HG02885 (cell line): ENCODE results near the gene C2CD3.
"Not testable (repeated sequence)": the region's sequence is repeated elsewhere in the genome, so short reads cannot be mapped to it uniquely, and the experiment has no call there.

Experiments
- ATAC-seq: cut with Tn5 transposase; IDR thresholded peaks from one replicate; pipeline ENCODE4 v1.9.1; 2021; ENCODE audit warnings: mild to moderate bottlenecking; ENCODE audit not compliant: unreplicated experiment, poor library complexity

The C2CD3 gene

DNA sequence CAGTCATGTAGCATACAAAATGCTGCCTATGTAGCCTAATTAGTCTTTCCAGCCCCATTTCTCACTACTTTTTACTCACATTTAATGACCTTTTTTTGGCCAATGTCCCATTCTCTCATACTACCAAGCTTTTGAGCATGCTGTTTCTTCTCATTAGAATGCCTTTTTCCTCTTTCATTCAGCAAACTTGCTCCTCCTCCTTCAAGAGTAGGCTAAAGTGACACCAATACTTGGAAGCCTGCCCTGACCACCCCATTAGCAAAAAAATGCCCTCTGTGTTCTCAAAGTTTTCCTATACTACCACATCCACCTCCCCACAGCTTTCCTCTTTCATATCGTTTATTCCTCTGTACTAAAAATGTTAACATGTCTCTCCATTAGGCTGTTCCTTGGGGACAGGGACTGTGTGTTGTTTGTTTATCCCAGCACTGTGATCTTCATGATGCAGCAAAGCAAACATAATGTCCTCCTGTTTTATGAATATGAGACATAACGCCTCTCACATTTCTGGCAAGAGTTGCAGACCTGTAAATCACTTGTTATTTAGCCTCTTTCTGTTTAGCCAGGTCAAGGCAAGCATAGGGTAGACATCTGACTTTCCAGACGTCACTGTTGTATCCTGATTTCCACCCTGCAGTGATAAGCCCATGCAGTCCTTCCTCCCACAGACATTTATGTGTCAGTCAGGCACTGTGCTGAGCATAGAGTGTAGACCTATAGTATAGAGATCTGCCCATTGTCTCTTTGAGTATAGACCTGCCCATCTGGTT lies 99.9 kb downstream of the C2CD3 start:
- no peak for ATAC-seq

GRCh38 chr11:74069146-74070046 lies 101.4 kb downstream of the C2CD3 start:
- no peak for ATAC-seq

GRCh38 chr11:74066663-74067062 lies 104.1 kb downstream of the C2CD3 start:
- not testable (repeated sequence) for ATAC-seq

DNA sequence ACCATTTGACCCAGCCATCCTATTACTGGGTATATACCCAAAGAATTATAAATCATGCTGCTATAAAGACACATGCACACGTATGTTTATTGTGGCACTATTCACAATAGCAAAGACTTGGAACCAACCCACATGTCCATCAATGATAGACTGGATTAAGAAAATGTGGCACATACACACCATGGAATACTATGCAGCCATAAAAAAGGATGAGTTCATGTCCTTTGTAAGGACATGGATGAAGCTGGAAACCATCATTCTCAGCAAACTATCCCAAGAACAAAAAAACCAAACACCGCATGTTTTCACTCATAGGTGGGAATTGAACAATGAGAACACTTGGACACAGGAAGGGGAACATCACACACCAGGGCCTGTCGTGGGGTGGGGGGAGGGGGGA lies 105.3 kb downstream of the C2CD3 start:
- ATAC-seq = not testable (repeated sequence)

DNA sequence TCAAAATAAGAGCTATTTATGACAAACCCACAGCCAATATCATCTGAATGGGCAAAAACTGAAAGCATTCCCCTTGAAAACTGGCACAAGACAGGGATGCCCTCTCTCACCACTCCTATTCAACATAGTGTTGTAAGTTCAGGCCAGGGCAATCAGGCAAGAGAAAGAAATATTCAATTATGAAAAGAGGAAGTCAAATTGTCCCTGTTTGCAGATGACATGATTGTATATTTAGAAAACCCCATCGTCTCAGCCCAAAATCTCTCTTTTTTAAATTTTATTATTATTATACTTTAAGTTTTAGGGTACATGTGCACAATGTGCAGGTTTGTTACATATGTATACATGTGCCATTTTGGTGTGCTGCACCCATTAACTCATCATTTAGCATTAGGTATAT lies 107.2 kb downstream of the C2CD3 start:
- ATAC-seq = not testable (repeated sequence)

- ATAC-seq = not testable (repeated sequence)
Measured at GRCh38 chr11:74061599-74061998, 109.2 kb downstream of the C2CD3 start.

DNA sequence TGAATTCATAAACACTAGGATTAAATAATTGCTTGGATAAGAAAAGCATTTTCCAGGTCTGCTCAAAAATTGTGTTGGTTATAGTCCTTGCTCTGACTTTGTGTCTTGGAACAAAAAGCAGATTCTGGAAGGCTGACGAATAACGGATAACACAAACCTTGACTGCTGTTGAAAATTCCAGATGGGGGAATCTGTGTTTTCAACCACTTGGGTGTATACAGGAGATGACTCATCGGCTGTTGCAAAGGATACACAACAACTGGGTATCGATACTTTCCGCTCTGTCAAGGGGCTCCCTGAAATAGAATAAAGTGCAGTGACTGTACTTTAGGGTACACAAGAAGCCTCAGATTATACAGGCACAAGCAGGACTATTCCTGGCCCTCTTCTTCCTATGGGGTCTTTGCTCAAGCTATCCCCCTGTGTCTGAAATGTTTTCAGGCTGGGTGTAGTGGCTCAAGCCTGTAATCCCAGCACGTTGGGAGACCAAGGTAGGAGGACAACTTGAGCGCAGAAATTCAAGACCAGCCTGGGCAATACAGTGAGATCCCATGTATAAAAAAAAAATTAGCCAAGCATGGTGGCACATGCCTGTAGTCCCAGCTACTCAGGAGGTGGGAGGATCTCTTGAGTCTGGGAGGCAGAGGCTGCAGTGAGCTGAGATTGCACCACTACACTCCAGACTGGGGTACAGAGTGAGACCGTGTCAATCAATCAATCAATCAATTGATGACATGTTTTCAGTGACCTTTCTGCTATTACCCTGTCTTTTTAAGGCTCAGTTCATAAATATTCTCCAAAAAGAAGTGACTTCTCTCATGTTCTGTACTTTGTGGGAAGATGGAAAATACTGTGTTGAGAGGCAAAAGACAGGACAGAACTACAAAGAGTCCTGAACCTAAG lies 113.3 kb downstream of the C2CD3 start:
- ATAC-seq = no peak

GRCh38 chr11:74055938-74056337 lies 114.9 kb downstream of the C2CD3 start:
- ATAC-seq = no peak

DNA sequence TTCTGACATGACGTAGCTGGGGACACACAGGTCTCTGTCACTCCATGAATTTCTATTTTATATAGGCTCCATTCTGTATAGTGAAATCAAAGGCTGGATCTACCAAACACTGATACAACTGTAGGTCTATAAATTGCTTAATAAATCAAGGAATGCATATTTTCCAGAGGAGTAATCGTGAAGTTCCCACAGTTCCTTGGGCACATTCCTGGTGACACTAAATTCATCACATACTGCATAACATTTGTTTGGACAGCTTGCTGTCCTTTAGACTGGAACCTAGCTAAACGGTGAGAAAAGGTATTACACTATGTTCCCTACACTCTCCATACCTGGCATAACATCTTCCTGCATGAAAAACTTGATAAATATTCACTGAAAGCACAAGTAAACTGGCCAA lies 120.3 kb downstream of the C2CD3 start:
- ATAC-seq = no peak

DNA sequence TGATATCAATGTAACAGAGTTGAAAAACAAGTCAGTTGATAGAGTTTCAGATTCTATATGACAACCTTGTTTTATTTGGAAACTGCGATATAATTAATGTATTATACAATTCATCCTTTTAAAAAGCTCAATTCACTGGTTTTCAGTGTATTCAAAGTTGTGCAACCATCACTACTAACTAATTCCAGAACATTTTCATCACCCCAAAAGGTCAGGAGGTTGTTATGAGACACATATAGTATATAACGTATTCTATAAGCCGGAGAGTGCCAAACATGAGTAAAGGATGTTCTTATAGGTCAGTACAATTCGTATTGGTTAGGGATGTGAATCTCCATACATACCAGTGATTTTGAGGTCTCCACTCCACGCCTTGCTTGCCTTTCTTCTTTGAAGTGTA lies 121.8 kb downstream of the C2CD3 start:
- ATAC-seq = no peak

DNA sequence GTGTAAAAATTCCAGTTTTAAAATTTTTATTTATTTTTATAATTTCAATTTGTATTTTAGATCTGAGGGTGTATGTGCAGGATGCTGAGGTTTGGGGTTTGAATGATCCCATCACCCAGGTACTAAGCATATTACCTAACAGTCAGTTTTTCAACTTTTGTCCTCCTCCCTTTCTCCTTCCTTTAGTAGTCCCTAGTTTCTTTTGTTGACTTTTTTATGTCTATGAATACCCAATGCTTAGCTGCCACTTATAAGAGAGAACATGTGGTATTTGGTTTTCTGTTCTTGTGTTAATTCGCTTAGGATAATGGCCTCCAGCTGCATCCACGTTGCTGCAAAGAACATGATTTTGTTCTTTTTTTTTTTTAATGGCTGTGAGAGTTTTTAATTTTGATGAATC lies 126.3 kb downstream of the C2CD3 start:
- no peak for ATAC-seq

- ATAC-seq = no peak
Measured at GRCh38 chr11:74043450-74043849, 127.4 kb downstream of the C2CD3 start.

GRCh38 chr11:74037309-74037708 lies 133.5 kb downstream of the C2CD3 start:
- ATAC-seq = no peak

GRCh38 chr11:74035264-74035663 lies 135.5 kb downstream of the C2CD3 start:
- no peak for ATAC-seq

DNA sequence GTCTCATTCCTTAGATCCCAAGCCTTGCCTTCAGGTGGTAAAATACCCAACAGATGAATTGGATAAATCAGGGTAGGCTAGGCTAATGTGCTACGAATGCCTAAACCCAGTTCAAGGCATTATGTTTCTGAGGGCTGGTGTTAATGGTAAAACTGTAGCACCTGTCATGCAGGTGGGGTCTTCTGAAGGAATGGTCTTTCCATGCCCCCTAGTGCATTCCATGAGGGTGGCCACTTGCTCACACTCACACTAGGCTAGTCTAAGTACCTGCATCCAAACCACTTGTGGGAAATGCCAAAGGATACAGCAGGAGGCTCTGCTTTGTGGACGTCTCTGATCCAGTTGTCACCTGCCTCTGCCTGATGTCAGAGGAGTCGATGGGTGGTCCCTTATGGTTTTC lies 137.8 kb downstream of the C2CD3 start:
- no peak for ATAC-seq

DNA sequence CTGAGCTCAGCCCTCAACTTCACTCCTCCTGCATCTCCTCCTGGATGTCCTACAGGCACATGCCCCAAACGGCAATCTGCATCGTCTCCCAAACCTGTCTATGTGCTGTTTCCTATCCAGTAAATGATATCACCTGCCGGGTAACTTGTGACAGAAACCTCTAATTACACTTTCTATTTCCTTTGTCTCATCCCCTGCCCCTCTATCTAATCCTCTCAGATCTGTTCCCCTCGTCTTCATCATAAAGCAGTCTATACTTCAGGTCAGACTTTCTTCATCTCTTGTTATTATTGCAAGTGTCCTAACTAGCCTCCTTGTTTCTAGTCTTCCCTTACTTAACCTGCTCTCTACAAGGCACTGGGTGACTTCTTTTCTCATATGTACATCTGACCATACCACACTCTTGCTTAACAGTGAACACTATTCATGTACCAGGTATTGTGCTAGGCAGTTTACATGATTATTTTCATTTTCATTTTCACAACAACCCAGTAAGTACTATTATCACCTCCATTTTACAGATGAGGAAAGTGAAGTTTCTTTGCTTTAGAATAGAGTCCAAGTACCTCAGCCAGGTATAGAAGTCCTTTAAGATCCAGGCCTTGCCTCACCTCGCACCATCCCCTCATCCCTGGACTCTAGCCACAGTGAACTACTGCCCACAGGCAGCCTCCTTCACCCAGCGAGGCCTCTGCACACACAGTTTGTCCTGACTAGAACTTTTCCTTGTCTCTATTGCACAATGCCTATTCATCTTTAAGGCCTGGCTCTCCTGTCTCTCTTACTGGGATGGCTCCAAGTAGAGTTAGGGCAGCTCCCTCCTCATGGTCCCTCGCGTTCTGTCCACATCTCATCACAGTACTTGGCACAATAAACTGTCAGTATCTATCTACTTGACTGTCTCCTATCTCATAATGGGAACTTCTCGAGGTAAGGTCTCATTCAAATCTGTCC lies 139.8 kb downstream of the C2CD3 start:
- ATAC-seq = no peak

DNA sequence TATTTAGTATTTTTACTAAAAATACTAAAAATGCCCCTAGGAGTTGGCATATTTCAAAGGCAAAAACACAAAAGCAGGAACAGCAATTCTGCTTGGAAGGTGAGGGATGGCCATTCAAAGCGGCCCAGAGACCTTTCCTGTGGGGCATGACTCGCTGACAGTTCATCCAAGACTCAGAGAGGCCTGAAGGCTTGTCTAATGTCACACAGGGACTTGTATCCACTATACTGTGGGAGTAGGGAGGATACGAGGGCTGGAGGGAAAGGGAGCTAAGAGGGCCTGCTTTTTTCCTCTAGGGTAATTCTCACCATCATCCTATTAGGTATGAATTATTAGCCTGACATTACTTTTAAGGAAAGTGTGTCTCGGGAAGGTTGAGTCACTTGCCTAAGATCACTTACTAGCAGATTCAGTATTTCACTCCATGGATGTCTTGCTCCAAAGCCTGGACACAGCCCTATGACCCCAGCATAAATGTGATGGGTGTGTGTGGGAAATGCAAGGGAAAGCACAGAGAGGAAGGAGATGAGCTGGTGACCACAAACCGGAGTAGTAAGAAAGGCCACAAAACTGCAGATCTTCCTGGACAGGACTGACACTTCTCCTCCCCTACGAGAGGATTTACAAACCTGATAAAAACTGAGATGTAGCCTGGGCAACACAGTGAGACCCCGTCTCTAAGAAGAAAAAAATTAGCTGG lies 145.2 kb downstream of the C2CD3 start:
- no peak for ATAC-seq

DNA sequence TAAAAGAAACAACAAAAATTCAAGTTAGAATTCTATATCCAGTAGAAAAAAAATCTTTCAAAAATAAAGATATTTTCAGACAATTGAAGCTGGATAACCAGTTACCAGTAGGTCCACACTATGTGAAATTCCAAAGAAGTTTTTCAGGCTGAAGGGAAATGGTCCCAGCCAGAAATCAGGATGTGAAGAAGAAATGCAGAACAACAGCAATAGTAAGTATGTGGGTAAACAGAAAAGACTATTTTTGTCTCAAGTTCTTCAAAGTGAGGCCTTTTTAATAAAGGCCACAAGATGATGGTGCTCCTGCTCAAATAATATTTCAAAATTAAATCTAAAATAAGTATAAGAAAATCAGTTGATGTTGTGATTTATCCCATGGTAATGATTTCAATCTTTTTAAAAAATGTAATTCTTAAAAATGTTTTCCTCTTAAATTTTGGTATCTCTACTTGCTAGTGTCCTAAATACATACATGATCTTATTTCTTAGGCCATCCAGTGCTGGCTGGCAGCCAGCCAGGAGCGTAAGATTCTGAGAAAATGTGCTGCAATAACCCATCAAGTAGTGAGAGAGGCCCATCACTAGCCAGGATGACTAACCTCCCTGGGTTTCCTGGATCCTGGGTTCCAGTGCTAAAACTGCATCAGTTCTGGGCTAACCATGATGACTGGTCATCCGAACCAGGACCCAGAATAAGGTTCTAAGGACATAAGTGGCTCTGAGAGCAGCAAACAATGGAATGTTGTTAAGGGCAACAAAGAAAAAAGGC lies 146.4 kb downstream of the C2CD3 start:
- ATAC-seq = no peak
